Choroid plexus epithelial cell (primary cell): ENCODE data around the gene PPFIBP2.

Experiments
- DNase-seq: peaks from one replicate; pipeline ENCODE4 v3.0.0-alpha.2; 2010; ENCODE audit warnings: low read depth
- H3K4me3 ChIP-seq: 2 replicates; pipeline ENCODE4 v1.5.1; 2011; ENCODE audit warnings: low read depth, mild to moderate bottlenecking, control low read depth, low read length, moderate library complexity
- CTCF ChIP-seq: conservative IDR thresholded peaks from 2 replicates; pipeline ENCODE4 v1.5.1; 2011; ENCODE audit warnings: low read depth, mild to moderate bottlenecking, control low read depth, inconsistent platforms, low read length, moderate library complexity

The PPFIBP2 gene

GRCh38 chr11:7538466-7539454, 25.0 kb downstream of the PPFIBP2 start:
- no peak for DNase-seq
- no peak overlapping the region for H3K4me3 ChIP-seq
- TF ChIP-seq CTCF: no peak

- no peak for DNase-seq
- no peak for TF ChIP-seq CTCF
- no peak overlapping the region for H3K4me3 ChIP-seq
These were observed 27.2 kb downstream of the PPFIBP2 start for GRCh38 chr11:7540830-7541555.

- no peak overlapping the region for H3K4me3 ChIP-seq
- no peak for DNase-seq
- TF ChIP-seq CTCF: no peak
These were observed 29.5 kb downstream of the PPFIBP2 start for GRCh38 chr11:7543302-7543701.

- TF ChIP-seq CTCF: no peak
- DNase-seq: no peak
These were observed 30.2 kb downstream of the PPFIBP2 start for GRCh38 chr11:7544021-7544420.

GRCh38 chr11:7545611-7546010, 31.8 kb downstream of the PPFIBP2 start:
- no peak for TF ChIP-seq CTCF
- no peak for DNase-seq
- no peak overlapping the region for H3K4me3 ChIP-seq

More at GRCh38 chr11:7544021-7544420, 30.2 kb downstream of the PPFIBP2 start:
- no peak overlapping the region for H3K4me3 ChIP-seq

GRCh38 chr11:7546324-7546791, 32.6 kb downstream of the PPFIBP2 start:
- DNase-seq: no peak
- H3K4me3 ChIP-seq: no peak overlapping the region
- no peak for TF ChIP-seq CTCF
